IMR-90 (cell line): Measurements from ENCODE around the gene SLC25A34. TPM values are rescaled to one million over a fixed set of nuclear protein-coding genes. Genes with fewer than 3 reads are reported as not detected.

Experiments
- ATAC-seq: fragments of 200-7000 bp; cut with Tn5 transposase; 2 replicates; pipeline ENCODE4 v1.9.1; 2020; ENCODE audit warnings: low read depth, mild to moderate bottlenecking, moderate library complexity
- BruUV-seq: library from RNA; stranded (reverse); fragments of 400-500 nt; replicated peaks from 2 replicates; lab custom pipeline; 2021; lab: Mats Ljungman, UMichigan
- CTCF ChIA-PET: fragments of 300-600 bp; formaldehyde crosslinking; extraction: SDS; loops from one replicate; lab custom pipeline; 2021; ENCODE audit warnings: antibody characterized with exemption; lab: Yijun Ruan, JAX
- POLR2A ChIA-PET: fragments of 300-600 bp; sonication (Branson Sonifier 250); formaldehyde crosslinking; loops from one replicate; lab custom pipeline; 2022; ENCODE audit warnings: antibody characterized with exemption; ENCODE audit not compliant: unreplicated experiment; lab: Charles Lee
- DNase-seq: peaks from one replicate; pipeline ENCODE4 v3.0.0; 2013
- H2AFZ ChIP-seq: replicated peaks from 2 replicates; pipeline ENCODE3; 2013; ENCODE audit warnings: low read length, mild to moderate bottlenecking; ENCODE audit not compliant: poor library complexity
- H2AK5ac ChIP-seq: 2 replicates; pipeline ENCODE4 v1.6.1; 2013; ENCODE audit warnings: low read depth, low read length, inconsistent platforms
- H2AK9ac ChIP-seq: replicated peaks from 2 replicates; pipeline ENCODE3; 2013; ENCODE audit warnings: mild to moderate bottlenecking, low read depth, low read length, moderate library complexity; ENCODE audit not compliant: poor library complexity
- H2BK120ac ChIP-seq: 2 replicates; pipeline ENCODE4 v1.6.1; 2013; ENCODE audit warnings: low read depth, low read length, inconsistent platforms
- H2BK15ac ChIP-seq: 3 replicates; pipeline ENCODE4 v1.6.1; 2013; ENCODE audit warnings: low read depth, low read length, inconsistent platforms
- H2BK20ac ChIP-seq: 2 replicates; pipeline ENCODE4 v1.6.1; 2013; ENCODE audit warnings: low read depth, mild to moderate bottlenecking, inconsistent platforms, low read length, moderate library complexity
- H2BK5ac ChIP-seq: 2 replicates; pipeline ENCODE4 v1.6.1; 2013; ENCODE audit warnings: mild to moderate bottlenecking, low read depth, low read length, inconsistent platforms; ENCODE audit not compliant: poor library complexity, severe bottlenecking
- H3K14ac ChIP-seq: replicated peaks from 2 replicates; pipeline ENCODE4 v1.6.1; 2013; ENCODE audit warnings: low read depth, low read length, inconsistent platforms
- H3K18ac ChIP-seq: 2 replicates; pipeline ENCODE4 v1.6.1; 2013; ENCODE audit warnings: low read depth, low read length, control low read depth
- H3K23ac ChIP-seq: 2 replicates; pipeline ENCODE4 v1.6.1; 2013; ENCODE audit warnings: low read depth, low read length, inconsistent platforms
- H3K27ac ChIP-seq: 2 replicates; pipeline ENCODE4 v1.5.1; 2013; ENCODE audit warnings: mild to moderate bottlenecking, control low read depth, low read length; ENCODE audit not compliant: insufficient read depth
- H3K27me3 ChIP-seq: 2 replicates; pipeline ENCODE4 v1.6.1; 2013; ENCODE audit warnings: low read length; ENCODE audit not compliant: control insufficient read depth, insufficient read depth
- H3K36me3 ChIP-seq: 2 replicates; pipeline ENCODE4 v1.6.1; 2013; ENCODE audit warnings: low read length, mixed read lengths; ENCODE audit not compliant: control insufficient read depth, insufficient read depth
- H3K4ac ChIP-seq: 2 replicates; pipeline ENCODE4 v1.6.1; 2013; ENCODE audit warnings: low read depth, low read length, inconsistent platforms
- H3K4me1 ChIP-seq: 2 replicates; pipeline ENCODE4 v1.6.1; 2013; ENCODE audit warnings: low read length, mixed read lengths; ENCODE audit not compliant: control insufficient read depth, insufficient read depth
- H3K4me2 ChIP-seq: 2 replicates; pipeline ENCODE4 v1.6.1; 2013; ENCODE audit warnings: low read depth, mild to moderate bottlenecking, control low read depth, low read length, moderate library complexity
- H3K4me3 ChIP-seq: 2 replicates; pipeline ENCODE4 v1.5.1; 2013; ENCODE audit warnings: low read depth, mild to moderate bottlenecking, control low read depth, low read length, moderate library complexity; ENCODE audit not compliant: insufficient read depth
- H3K56ac ChIP-seq: 2 replicates; pipeline ENCODE4 v1.6.1; 2013; ENCODE audit warnings: low read length, inconsistent platforms; ENCODE audit not compliant: insufficient read depth; ENCODE audit errors: extremely low read depth
- H3K79me1 ChIP-seq, 2 experiments: 2 replicates each; pipeline ENCODE4 v1.6.1; 2013; ENCODE audit warnings: low read length in 2 of 2, inconsistent platforms in 1 of 2, low read depth in 1 of 2
- H3K9ac ChIP-seq: 2 replicates; pipeline ENCODE4 v1.6.1; 2013; ENCODE audit warnings: low read depth, low read length, control low read depth
- H3K9me1 ChIP-seq: 2 replicates; pipeline ENCODE4 v1.6.1; 2013; ENCODE audit warnings: low read length, inconsistent platforms; ENCODE audit not compliant: insufficient read depth
- H3K9me3 ChIP-seq: 2 replicates; pipeline ENCODE4 v1.6.1; 2013; ENCODE audit warnings: low read length; ENCODE audit not compliant: control insufficient read depth, insufficient read depth
- H4K20me1 ChIP-seq: 2 replicates; pipeline ENCODE4 v1.6.1; 2013; ENCODE audit warnings: low read length, inconsistent platforms; ENCODE audit not compliant: insufficient read depth
- H4K5ac ChIP-seq: 2 replicates; pipeline ENCODE4 v1.6.1; 2013; ENCODE audit warnings: mild to moderate bottlenecking, low read depth, low read length, control low read depth
- H4K8ac ChIP-seq, 2 experiments: 2 replicates each; pipeline ENCODE4 v1.6.1; 2013; ENCODE audit warnings: low read depth in 2 of 2, low read length in 2 of 2, control low read depth in 1 of 2, inconsistent platforms in 1 of 2
- H4K91ac ChIP-seq: 2 replicates; pipeline ENCODE4 v1.6.1; 2013; ENCODE audit warnings: low read depth, low read length, inconsistent platforms; ENCODE audit not compliant: insufficient read depth
- CTCF ChIP-seq: conservative IDR thresholded peaks from 2 replicates; pipeline ENCODE4 v1.5.1; 2012; ENCODE audit warnings: mild to moderate bottlenecking, low read depth, low read length, improper control_type of control experiment
- ELK1 ChIP-seq: fragments of 150-350 bp; IDR thresholded peaks from 2 replicates; pipeline ENCODE4 v1.6.1; 2016; ENCODE audit warnings: low read depth, mild to moderate bottlenecking, low read length, moderate library complexity, borderline replicate concordance
- NFE2L2 ChIP-seq: fragments of 150-350 bp; IDR thresholded peaks from 2 replicates; pipeline ENCODE4 v1.6.1; 2016; ENCODE audit warnings: low read depth, mild to moderate bottlenecking, low read length
- RAD21 ChIP-seq: IDR thresholded peaks from 2 replicates; pipeline ENCODE4 v1.6.1; 2012; ENCODE audit warnings: low read length, improper control_type of control experiment
- SMC3 ChIP-seq: fragments of 150-350 bp; IDR thresholded peaks from 2 replicates; pipeline ENCODE4 v1.6.1; 2016; ENCODE audit warnings: low read depth, mild to moderate bottlenecking, antibody characterized with exemption, low read length, moderate library complexity
- WGBS, 2 experiments: methylation state at CpG; one replicate each; pipeline versions ENCODE4 v1.1.5 to v1.1.7; 2013; ENCODE audit warnings: missing lambda C conversion rate in 2 of 2; ENCODE audit not compliant: insufficient read length in 1 of 2; ENCODE audit errors: extremely low coverage in 2 of 2; 5-methylcytosine and 5-hydroxymethylcytosine counted together
- dilution Hi-C: fragments of 300-500 bp; cut with HindIII; formaldehyde crosslinking; loops from one replicate; pipeline ENCODE4 v1.14.3; 2018; ENCODE audit warnings: low sequenced_read_pairs; ENCODE audit not compliant: unreplicated experiment
- in situ Hi-C: fragments of 300-500 bp; cut with MboI; formaldehyde crosslinking; loops from 3 replicates; pipeline ENCODE4 v1.14.3; 2019; ENCODE audit warnings: low sequenced_read_pairs, inconsistent platforms, mixed read lengths
- intact Hi-C: fragments of 100-400 bp; cut with micrococcal nuclease; formaldehyde crosslinking; loops from 2 replicates; pipeline ENCODE4 v1.10.0; 2022
- polyA plus RNA-seq, 3 experiments: library from polyadenylated mRNA; depleted of rRNA; stranded (reverse); fragments of >200 nt; gene quantifications; 2 replicates each; pipeline ENCODE4 v1.2.3, GENCODE V29; 2012; ENCODE audit warnings: low replicate concordance in 1 of 3
- total RNA-seq: library from RNA; depleted of rRNA; stranded (reverse); fragments of >200 nt; gene quantifications from 2 replicates; pipeline ENCODE4 v1.2.3, GENCODE V29; 2012

SLC25A34 gene
- total and polyA plus RNA-seq, 2 of the 4 experiments (the other 2 are of a cell fraction): under 0.01 to 0.72 TPM

DNA sequence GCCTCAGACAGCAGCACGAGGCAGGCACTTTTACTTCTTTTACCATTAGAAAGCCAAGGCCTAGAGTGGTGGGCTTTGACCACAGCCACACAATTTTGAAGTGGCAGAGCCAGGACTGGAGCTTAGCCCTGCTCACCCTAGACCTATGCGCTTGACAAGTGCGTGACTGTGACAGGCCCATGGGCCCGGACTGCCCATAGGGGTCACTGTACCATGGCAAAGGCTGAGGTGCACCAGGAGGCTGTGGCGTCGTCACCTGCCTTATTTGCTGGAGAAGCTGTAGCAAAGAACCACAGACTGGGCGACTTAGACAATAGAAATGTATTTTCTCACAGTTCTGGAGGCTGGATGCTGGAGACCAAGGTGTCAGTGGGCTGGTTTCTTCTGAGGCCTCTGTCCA lies 3.7 kb downstream of the SLC25A34 start:
- Histone ChIP-seq H4K91ac (no peak overlapping the region), H3K4me1 (no peaks in the 10 kb centered on the region), H3K9me3 (no peaks in the 10 kb centered on the region), H4K20me1 (no peaks in the 10 kb centered on the region; the same call in 1 of the 2 replicates), H3K27ac (no peak overlapping the region), H3K4ac (no peak overlapping the region), H4K8ac (no peak overlapping the region), H2BK5ac (no peak overlapping the region), H3K9ac (no peak overlapping the region), H2BK15ac (no peak overlapping the region), H3K36me3 (peaks cover 8% of the 10 kb centered on the region), H3K14ac (no peak overlapping the region), H3K4me2 (no peak overlapping the region), H2AK9ac (no peak overlapping the region), H3K79me1 (no peaks in the 10 kb centered on the region), H4K5ac (no peak overlapping the region), H2AFZ (no peak overlapping the region), H2BK20ac (no peak overlapping the region), H3K27me3 (no peaks in the 10 kb centered on the region), H3K56ac (no peak overlapping the region), H3K18ac (no peak overlapping the region), H3K23ac (no peak overlapping the region), H3K4me3 (no peak overlapping the region), H2AK5ac (no peak overlapping the region), H2BK120ac (no peak overlapping the region), H3K9me1 (no peaks in the 10 kb centered on the region)
- ChIA-PET POLR2A (no interaction called here), CTCF (no interaction called here)
- DNase-seq (no peak), ATAC-seq (no peak)
- no TSS peak for BruUV-seq
- intact Hi-C loops (no loop called here), dilution Hi-C loops (no loop called here), in situ Hi-C loops (loop anchor here (5.0 kb wide), 1 partner anchor 142 kb away; no protein-coding TSS in a partner anchor)
- TF ChIP-seq CTCF: 0 out of 2 replicates have a peak, but pooled peaks have one; percentile 2
- no peak for TF ChIP-seq RAD21
- no peak for TF ChIP-seq NFE2L2
- TF ChIP-seq ELK1: no peak
- TF ChIP-seq SMC3: no peak
- 68% methylated on average over 3 of the region's 7 CpGs; no CpG with 5 or more reads in 1 of the 2 experiments for WGBS, 2 experiments
